MV-4-11 (cell line): ENCODE data around the gene EIF5A.
A peak's percentile ranks its signal among the peaks of the same experiment; 100 is the strongest.

Source experiments
- DNase-seq: peaks from one replicate; lab custom pipeline; 2025; lab: John Stamatoyannopoulos, UW

EIF5A gene

DNA sequence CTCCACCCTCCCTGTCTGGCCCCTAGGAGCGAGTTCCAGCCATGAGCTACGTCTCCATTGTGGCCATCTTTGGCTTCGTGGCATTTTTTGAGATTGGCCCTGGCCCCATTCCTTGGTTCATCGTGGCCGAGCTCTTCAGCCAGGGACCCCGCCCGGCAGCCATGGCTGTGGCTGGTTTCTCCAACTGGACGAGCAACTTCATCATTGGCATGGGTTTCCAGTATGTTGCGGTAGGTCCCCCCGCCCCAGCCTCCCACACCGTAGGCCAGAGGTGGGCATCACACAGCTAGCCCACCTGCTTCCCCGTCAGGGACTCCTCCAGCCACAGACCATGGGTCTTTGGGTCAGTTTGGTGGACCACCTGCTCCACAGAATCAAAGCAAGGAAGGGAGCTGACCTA lies 21.7 kb upstream of the EIF5A start:
- no peak for DNase-seq

GRCh38 chr17:7289256-7290032 lies 18.0 kb upstream of the EIF5A start:
- DNase-seq: no peak

DNA sequence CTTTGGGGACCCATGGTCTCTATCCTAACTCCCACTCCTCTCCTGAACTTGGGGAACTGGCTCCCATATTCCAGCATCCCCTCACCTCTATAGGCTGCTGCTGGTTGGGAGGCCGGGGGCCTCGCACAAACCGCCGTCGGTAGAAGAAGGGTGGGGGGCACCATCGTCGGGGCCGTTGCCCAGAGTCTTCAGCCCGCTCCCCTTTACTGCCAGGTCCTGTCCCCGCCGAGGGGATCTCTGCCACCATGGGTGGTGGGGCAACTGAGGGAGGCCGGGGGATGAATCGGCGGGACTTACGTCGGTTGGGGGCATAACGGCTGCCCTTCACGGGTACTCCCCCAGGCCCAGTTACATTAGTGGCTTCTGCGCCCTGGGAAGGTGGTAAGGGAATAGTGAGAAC lies 17.3 kb upstream of the EIF5A start:
- no peak for DNase-seq

- DNase-seq: no peak
These were observed 16.7 kb upstream of the EIF5A start for GRCh38 chr17:7290685-7291084.

- no peak for DNase-seq
These were observed 15.2 kb upstream of the EIF5A start for GRCh38 chr17:7292194-7292593.

DNA sequence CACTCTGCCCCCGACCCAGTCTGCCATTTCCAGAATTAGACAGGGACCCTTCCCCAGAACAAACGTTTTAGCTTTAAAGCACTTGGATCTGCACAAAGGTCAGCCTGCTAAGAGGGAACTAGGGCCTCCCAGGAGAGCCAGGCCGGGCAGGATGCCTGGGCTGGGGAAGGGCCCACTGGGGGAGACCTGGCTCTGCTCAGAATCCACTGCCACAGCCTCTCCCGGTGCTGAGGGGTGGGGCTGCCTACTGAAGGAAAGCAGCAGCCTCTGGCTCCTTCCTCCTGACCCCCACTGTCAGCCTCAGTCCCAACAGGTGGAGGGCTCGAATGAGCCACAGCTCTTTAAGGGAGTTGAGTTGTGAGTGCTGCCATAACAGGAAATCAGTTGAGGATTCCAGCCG lies 14.7 kb upstream of the EIF5A start:
- no peak for DNase-seq

DNA sequence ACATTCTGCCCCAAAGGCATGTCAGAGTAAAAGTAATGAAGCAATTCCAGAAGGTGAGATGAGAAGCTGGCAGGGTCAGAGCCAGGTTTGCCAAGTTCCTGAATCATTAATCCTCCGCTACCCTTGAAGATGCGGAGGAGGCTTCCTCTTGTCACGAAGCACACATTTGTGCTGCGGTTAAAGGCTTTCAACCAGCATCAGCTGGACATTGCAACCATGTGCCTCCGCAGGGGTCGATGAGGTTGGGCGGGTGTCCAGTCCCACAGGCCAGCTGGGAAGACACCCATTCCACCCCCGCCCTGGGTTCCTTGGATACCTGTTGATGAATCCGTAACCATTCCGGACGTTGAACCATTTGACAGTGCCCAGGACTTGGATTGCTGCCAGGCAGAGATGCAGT lies 14.3 kb upstream of the EIF5A start:
- DNase-seq: peak; percentile 56

DNA sequence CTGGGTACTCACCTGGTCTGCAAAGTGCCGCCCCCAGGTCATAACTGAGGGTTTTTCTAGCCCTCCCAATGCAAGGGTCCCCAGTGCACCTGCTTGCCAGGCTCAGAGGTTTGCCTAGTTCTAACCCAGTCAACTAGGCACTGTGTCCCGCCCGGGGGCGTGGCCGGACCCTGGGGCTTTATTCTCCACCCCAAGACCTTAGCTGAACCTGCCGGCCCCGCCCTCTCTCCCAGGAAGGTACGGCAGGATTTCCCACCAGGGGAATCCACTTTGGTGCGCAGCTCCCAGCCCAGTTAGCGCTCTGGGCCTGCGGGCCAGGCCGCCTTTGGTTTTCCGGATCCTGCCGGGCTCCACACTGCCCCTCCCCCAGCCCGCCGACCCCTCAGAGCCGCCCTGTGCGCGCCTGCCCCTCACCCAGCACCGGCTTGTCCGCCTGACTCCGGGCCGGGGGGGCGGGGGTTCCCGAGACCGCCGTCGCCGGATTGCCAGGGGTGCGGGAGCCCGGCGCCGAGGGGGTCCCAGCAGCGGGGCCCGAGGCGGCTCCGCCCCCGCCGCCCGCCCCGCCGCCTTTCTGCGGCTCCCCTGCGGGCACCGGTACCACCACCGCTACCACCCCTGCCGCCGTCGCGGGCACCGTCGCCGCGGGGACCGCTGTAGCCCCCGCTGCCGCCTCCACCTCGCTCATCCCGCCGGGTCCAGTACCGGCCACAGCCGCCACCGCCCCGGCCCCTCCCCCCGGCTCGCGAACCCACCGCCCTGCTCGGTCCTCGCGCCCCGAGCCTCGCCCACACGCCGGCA lies 13.4 kb upstream of the EIF5A start:
- DNase-seq: no peak

- peak; percentile 23 for DNase-seq
These were observed 12.7 kb upstream of the EIF5A start, which contains the start of gene YBX2 for GRCh38 chr17:7294614-7295153. Gene YBX2, minus strand, starts transcription at chr17:7294639. Its CDS starts 139 bp downstream, at chr17:7294500.

DNA sequence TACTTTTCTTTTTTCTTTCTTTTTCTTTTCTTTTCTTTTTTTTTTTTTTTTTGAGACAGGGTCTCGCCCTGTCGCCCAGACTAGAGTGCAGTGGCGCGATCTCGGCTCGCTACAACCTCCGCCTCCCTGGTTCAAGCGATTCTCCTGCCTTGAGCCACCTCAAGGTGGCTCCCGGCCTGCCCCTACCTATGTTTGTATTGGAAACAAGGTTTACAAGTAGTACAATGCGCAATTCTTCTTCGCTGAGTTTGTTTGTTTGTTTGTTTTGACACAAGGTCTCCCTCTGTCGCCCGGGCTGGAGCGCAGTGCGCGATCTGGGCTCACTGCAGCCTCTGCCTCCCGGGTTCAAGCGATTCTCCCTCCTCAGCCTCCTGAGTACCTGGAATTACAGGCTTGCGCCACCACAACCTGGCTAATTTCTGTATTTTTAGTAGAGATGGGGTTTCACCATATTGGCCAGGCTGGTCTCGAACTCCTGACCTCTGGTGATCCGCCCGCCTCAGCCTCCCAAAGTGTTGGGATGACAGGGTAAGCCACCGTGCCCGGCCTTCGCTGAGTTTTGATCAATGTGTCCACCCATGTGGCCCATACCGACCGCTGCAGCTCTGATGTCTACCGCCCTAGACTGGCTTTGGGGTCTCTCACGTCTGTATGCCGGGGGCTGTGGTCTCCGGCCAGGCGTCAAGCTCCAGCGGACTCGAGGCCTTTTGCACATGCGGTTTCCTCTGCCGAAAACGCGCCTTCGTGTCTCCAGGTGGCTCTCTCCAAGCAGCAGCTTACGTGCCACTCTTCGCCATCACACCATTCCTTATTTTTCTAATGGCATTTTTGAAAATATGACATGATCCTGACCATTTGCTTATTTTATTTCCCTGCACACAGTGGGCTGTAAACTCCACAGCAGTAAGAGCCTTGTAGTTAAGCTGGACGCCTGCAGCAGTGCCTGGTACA lies 11.9 kb upstream of the EIF5A start:
- DNase-seq: no peak

GRCh38 chr17:7296189-7296861 lies 11.1 kb upstream of the EIF5A start:
- peak; percentile 77 for DNase-seq

GRCh38 chr17:7304179-7304578 lies 3.2 kb upstream of the EIF5A start:
- DNase-seq: no peak

DNA sequence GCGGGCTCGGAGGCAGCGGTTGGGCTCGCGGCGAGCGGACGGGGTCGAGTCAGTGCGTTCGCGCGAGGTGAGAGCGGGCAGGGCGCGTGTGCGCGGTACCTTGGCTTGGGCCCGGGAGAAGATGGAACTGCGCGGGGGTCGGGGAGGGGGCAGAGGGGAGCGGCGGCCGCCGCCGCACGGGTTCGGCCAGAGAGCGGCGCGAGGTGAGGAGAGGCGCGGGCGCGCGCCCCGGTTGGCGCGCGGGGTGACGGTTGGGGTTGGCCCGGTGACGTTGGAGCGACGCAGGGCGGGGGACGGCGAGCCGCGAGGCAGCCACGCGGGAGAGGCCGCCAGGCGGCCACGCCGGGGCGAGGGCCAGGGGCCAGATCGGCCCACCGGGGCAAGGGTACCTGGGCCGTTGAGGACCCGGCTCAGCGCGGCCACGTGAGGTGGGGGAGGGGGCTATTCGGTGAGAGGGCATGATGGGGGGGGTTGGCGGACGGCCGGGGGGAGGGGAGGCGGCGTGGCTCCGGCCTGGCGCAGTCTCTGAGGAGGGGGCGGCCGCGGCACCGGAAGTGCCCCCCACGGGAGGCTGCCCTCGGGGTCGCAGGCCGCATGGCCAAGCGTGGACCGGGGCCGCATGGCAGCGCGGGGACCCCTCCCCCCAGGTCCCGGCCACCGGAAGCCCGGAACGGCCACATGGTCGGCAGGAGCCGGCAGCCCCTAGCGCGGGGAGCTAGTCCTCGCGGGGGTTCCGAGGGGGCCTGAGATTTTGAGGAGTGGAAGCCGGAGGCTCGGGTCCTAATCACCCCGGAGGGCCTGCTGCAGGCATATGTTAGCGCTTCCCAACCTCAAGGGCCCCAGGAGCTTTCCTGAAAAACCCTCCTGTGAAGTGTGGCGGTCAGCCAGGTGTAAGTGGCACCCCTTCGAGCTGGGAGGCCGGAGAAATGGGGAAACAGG lies 527 bp downstream of the EIF5A start:
- no peak for DNase-seq

DNA sequence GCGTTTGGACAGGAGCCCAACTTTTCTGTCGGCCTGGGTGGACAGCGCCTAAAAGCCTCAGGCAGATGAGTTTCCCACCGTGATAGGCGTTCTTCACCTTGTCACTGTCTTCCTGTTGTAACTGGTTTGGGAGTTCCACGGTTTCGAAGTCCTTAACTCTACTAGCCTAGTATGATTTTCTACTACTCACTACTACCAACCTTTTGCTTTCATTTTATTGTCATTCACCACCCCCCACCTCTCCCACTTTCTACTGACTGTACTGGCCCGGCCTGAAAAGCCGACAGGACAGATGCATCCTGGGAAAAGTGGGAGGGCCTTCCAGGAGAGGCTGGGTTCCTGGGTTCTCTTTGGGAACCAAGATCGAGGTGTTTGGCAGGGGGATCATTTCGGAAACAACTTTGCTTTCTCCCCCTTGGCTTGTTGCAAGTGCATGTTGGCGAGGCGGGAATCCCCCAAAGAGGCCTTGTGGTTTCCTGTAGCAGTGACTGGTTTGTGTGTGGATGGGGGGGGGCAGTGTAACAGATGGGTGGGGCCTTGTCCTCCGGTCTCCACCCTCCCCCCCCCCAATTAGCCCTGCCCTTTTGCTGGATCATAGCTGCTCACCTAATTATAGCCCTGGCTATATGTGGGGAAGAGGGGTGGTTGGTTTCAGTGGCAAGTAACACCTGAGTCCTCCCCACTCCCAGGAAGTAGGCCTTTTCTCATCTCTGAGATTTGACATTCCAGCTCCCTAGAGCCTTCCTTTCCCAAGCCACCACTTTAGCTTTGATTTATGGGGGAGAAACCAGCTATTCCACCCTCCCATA lies 1.4 kb downstream of the EIF5A start:
- DNase-seq: peak; percentile 72

DNA sequence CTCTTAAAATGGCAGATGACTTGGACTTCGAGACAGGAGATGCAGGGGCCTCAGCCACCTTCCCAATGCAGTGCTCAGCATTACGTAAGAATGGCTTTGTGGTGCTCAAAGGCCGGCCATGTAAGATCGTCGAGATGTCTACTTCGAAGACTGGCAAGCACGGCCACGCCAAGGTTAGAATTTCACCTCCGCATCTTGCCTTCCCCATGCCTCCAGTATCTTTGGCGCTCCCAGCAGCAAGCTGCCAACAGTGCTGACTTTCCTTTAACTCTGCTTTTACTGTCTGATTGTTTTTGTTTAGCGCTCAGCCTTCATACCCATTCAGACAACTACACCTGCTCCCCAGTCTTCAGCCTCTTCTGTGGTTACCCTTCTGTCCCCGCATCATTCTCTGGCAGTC lies 2.2 kb downstream of the EIF5A start:
- DNase-seq: no peak

GRCh38 chr17:7311110-7311705 lies 3.8 kb downstream of the EIF5A start:
- no peak for DNase-seq

- DNase-seq: no peak
These were observed 5.1 kb downstream of the EIF5A start for GRCh38 chr17:7312432-7313087.
